ENCODE results near the gene CARHSP1. TPM values are rescaled to one million over a fixed set of nuclear protein-coding genes. Genes with fewer than 3 reads are reported as not detected.

CARHSP1 gene
- total RNA-seq, 2 experiments from 2014 or later = 25.5 to 27.8 TPM

- Histone ChIP-seq H3K4me1 (ENCODE audit: insufficient read depth, low read length) (peaks cover 17% of the 10 kb centered on the region), H3K4me3 (ENCODE audit: low read length) (no peak overlapping the region), H3K9me3 (ENCODE audit: control insufficient read depth in 1 of 2, insufficient read depth in 1 of 2, low read length in 2 of 2) (no peaks in the 10 kb centered on the region), H3K27ac (ENCODE audit: low read depth in 1 of 2, low read length in 2 of 2) (no peak overlapping the region), H3K36me3 (ENCODE audit: insufficient read depth, low read length) (peaks cover 94% of the 10 kb centered on the region), H3K27me3 (ENCODE audit: control insufficient read depth in 1 of 2, insufficient read depth in 2 of 2, low read length in 2 of 2) (no peaks in the 10 kb centered on the region)
- DNase-seq (no peak), ATAC-seq (ENCODE audit: poor library complexity) (no peak)
- CTCF ChIA-PET = interaction anchor here (1.0 to 2.9 kb wide), 2 partner anchors 21 to 35 kb away, joined by 3 to 9 read pairs; no protein-coding TSS in a partner anchor
- H3K9me3 Mint-ChIP-seq = no peaks in the 10 kb centered on the region
- peaks cover 99% of the 10 kb centered on the region for H3K36me3 Mint-ChIP-seq (ENCODE audit: low read depth)
- intact Hi-C loops (cut with DNase I, micrococcal nuclease) = loop anchor here in 1 of 2 experiments (5.0 kb wide), 1 partner anchor 46 kb away; the partner anchor contains the start of gene USP7
- TF ChIP-seq CTCF (IDR thresholded peaks at IDR 0.05) = no peak
- no peaks in the 10 kb centered on the region for H3K27me3 Mint-ChIP-seq
- POLR2A ChIA-PET = no interaction called here
- H3K4me1 Mint-ChIP-seq (ENCODE audit: low read depth) = peaks cover 29% of the 10 kb centered on the region
- no peak overlapping the region for H3K4me3 Mint-ChIP-seq
- no peak overlapping the region for H3K27ac Mint-ChIP-seq
These were observed 47.0 kb upstream of the CARHSP1 start for GRCh38 chr16:8915722-8916301.

- Mint-ChIP-seq H3K4me1 (ENCODE audit: low read depth) (peaks cover 23% of the 10 kb centered on the region), H3K27ac (no peak overlapping the region)
These were observed 45.3 kb upstream of the CARHSP1 start for GRCh38 chr16:8914098-8914497.

GRCh38 chr16:8912793-8913192 is 44.0 kb upstream of the CARHSP1 start:
- Mint-ChIP-seq H3K36me3 (ENCODE audit: low read depth) (peaks cover 98% of the 10 kb centered on the region), H3K4me3 (no peak overlapping the region), H3K9me3 (no peaks in the 10 kb centered on the region), H3K27ac (peak overlapping the region; percentile 29), H3K27me3 (no peaks in the 10 kb centered on the region), H3K4me1 (ENCODE audit: low read depth) (peaks cover 27% of the 10 kb centered on the region)
- Histone ChIP-seq H3K9me3 (ENCODE audit: control insufficient read depth in 1 of 2, insufficient read depth in 1 of 2, low read length in 2 of 2) (no peaks in the 10 kb centered on the region), H3K27ac (ENCODE audit: low read depth in 1 of 2, low read length in 2 of 2) (no peak overlapping the region), H3K4me1 (ENCODE audit: insufficient read depth, low read length) (peaks cover 16% of the 10 kb centered on the region), H3K27me3 (ENCODE audit: control insufficient read depth in 1 of 2, insufficient read depth in 2 of 2, low read length in 2 of 2) (no peaks in the 10 kb centered on the region), H3K4me3 (ENCODE audit: low read length) (no peak overlapping the region), H3K36me3 (ENCODE audit: insufficient read depth, low read length) (peaks cover 96% of the 10 kb centered on the region)
- ATAC-seq (ENCODE audit: poor library complexity) (no peak), DNase-seq (no peak)
- CTCF ChIA-PET = no interaction called here
- intact Hi-C loops (cut with DNase I, micrococcal nuclease) = loop anchor here in 1 of 2 experiments (2.0 kb wide), 1 partner anchor 16 kb away; no protein-coding TSS in a partner anchor
- POLR2A ChIA-PET = no interaction called here
- no peak for TF ChIP-seq CTCF (IDR thresholded peaks at IDR 0.05)

More at GRCh38 chr16:8914098-8914497, 45.3 kb upstream of the CARHSP1 start:
- Mint-ChIP-seq H3K36me3 (ENCODE audit: low read depth) (peaks cover 98% of the 10 kb centered on the region), H3K4me3 (no peak overlapping the region), H3K27me3 (no peaks in the 10 kb centered on the region), H3K9me3 (no peaks in the 10 kb centered on the region)
- ATAC-seq (ENCODE audit: poor library complexity) (no peak), DNase-seq (no peak)
- Histone ChIP-seq H3K4me3 (ENCODE audit: low read length) (no peak overlapping the region), H3K4me1 (ENCODE audit: insufficient read depth, low read length) (peaks cover 13% of the 10 kb centered on the region), H3K36me3 (ENCODE audit: insufficient read depth, low read length) (peaks cover 95% of the 10 kb centered on the region), H3K27me3 (ENCODE audit: control insufficient read depth in 1 of 2, insufficient read depth in 2 of 2, low read length in 2 of 2) (no peaks in the 10 kb centered on the region), H3K27ac (ENCODE audit: low read depth in 1 of 2, low read length in 2 of 2) (no peak overlapping the region), H3K9me3 (ENCODE audit: control insufficient read depth in 1 of 2, insufficient read depth in 1 of 2, low read length in 2 of 2) (no peaks in the 10 kb centered on the region)
- POLR2A ChIA-PET = no interaction called here
- intact Hi-C loops (cut with DNase I, micrococcal nuclease) = no loop called here
- CTCF ChIA-PET = interaction anchor here (2.2 to 2.9 kb wide), 2 partner anchors 22 to 95 kb away, joined by 5 to 9 read pairs; no protein-coding TSS in a partner anchor
- TF ChIP-seq CTCF (IDR thresholded peaks at IDR 0.05) = no peak
